ENCODE data around the gene C11orf91.

The C11orf91 gene

DNA sequence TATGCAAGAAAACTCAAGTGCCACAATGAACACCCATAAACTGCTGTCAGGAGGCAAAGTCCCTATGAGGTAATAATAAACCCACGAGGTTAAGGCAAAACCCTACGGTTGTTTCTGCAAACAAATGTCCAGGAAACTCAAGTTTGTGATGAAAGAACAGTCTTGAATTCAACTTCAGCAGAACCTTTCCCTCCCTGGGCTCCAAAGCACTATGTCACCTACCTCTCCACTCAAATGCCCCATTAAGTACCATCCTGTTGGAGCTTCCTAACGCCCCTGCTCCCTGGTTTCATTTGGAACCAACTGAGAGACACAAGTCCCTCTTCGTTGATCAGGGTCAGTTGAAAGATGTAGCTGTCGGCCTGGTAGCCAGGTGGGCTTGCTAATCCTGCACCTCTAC is 2.6 kb upstream of the C11orf91 start:
- TF ChIP-seq, protein P1, sequence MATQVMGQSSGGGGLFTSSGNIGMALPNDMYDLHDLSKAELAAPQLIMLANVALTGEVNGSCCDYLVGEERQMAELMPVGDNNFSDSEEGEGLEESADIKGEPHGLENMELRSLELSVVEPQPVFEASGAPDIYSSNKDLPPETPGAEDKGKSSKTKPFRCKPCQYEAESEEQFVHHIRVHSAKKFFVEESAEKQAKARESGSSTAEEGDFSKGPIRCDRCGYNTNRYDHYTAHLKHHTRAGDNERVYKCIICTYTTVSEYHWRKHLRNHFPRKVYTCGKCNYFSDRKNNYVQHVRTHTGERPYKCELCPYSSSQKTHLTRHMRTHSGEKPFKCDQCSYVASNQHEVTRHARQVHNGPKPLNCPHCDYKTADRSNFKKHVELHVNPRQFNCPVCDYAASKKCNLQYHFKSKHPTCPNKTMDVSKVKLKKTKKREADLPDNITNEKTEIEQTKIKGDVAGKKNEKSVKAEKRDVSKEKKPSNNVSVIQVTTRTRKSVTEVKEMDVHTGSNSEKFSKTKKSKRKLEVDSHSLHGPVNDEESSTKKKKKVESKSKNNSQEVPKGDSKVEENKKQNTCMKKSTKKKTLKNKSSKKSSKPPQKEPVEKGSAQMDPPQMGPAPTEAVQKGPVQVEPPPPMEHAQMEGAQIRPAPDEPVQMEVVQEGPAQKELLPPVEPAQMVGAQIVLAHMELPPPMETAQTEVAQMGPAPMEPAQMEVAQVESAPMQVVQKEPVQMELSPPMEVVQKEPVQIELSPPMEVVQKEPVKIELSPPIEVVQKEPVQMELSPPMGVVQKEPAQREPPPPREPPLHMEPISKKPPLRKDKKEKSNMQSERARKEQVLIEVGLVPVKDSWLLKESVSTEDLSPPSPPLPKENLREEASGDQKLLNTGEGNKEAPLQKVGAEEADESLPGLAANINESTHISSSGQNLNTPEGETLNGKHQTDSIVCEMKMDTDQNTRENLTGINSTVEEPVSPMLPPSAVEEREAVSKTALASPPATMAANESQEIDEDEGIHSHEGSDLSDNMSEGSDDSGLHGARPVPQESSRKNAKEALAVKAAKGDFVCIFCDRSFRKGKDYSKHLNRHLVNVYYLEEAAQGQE (IDR thresholded peaks at IDR 0.05; ENCODE audit: low read depth): no peak
- TF ChIP-seq TEAD4 (IDR thresholded peaks at IDR 0.05): no peak
- TF ChIP-seq, protein P2, sequence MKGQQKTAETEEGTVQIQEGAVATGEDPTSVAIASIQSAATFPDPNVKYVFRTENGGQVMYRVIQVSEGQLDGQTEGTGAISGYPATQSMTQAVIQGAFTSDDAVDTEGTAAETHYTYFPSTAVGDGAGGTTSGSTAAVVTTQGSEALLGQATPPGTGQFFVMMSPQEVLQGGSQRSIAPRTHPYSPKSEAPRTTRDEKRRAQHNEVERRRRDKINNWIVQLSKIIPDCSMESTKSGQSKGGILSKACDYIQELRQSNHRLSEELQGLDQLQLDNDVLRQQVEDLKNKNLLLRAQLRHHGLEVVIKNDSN (IDR thresholded peaks at IDR 0.05): no peak
- TF ChIP-seq CREB1 (IDR thresholded peaks at IDR 0.05; ENCODE audit: low read depth): no peak
- no peak for TF ChIP-seq NFIC (IDR thresholded peaks at IDR 0.05)

DNA sequence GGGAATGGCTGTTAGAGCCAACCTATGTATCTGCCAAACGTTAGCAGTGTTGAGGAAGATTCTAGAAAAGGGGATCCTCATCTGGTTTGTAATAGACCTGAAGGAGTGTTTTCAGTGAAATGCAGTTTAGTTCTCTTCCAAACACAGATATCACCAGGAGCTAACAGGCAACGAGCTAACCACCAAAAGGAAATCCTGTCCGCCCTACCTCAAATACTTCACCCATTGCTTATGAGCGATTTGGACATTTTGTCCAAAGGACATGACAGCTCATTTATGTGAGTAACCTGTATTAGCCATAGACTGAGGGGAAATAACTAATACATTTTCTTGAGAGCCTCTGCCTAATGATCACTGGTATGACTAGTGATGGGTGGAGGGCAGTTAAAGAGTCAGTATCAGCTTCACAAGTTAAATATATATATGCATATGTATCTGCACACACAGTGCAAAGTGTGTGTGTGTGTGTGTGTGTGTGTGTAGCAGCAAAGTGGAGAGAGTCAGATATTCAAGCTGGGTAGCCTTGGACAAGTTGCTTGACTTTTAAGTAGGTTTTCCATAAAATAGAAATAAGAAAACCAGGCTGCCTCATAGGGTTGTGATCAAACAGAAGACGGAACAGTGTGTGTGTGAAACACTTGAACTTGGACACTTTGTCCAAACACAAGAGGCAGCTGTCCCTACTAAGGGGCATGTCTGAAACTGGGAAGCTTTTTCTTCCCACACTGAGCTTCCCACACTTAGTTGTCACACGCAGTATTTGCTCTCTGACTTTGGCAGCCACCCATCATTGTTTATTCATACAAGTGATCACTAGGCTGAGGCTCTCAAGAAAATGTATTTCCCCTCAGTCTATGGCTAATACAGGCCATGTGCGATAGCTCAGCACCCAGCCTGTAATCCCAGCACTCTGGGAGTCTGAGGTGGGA is 940 bp upstream of the C11orf91 start:
- no peak for TF ChIP-seq FOXM1 (IDR thresholded peaks at IDR 0.05; ENCODE audit: borderline replicate concordance, low read depth)
- TF ChIP-seq, protein P2 (IDR thresholded peaks at IDR 0.05): no peak
- no peak for TF ChIP-seq ZBTB7A (IDR thresholded peaks at IDR 0.05; ENCODE audit: low read depth)
- TF ChIP-seq TAF1 (IDR thresholded peaks at IDR 0.05; ENCODE audit: low read depth): no peak
- no peak for TF ChIP-seq TEAD4 (IDR thresholded peaks at IDR 0.05)
- TF ChIP-seq, protein P1 (IDR thresholded peaks at IDR 0.05; ENCODE audit: low read depth): no peak
- TF ChIP-seq EP300 (IDR thresholded peaks at IDR 0.05; ENCODE audit: borderline replicate concordance): no peak

DNA sequence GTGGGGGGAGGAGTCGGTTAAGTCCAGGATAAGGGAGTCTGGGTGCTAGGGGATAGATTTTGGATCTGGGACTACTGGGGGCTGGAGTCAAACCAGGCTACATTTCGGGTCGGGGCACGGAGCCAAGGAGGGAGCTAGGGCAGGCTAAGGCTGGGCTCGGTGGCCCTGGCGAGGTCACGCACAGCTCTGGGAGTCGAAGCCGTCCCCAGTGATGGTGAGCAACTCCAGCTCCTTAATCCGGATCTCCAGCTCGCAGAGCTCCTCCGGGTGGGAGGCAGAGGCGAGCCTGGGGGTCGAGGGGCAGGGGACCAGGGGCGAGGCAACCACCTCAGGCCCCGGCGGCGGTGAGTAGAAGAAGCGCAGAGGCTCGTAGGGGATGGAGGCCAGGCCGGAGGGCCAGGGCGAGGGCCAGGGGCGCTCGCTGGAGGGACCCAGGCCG is 544 bp downstream of the C11orf91 start:
- no peak for TF ChIP-seq EGR1 (IDR thresholded peaks at IDR 0.05)
- TF ChIP-seq TEAD4 (IDR thresholded peaks at IDR 0.05): no peak
- no peak for TF ChIP-seq FOXM1 (IDR thresholded peaks at IDR 0.05; ENCODE audit: borderline replicate concordance, low read depth)
- TF ChIP-seq, protein P1 (IDR thresholded peaks at IDR 0.05; ENCODE audit: low read depth): no peak
- TF ChIP-seq, protein P2 (IDR thresholded peaks at IDR 0.05): no peak
- no peak for TF ChIP-seq CEBPB (IDR thresholded peaks at IDR 0.05)
- TF ChIP-seq YY1 (IDR thresholded peaks at IDR 0.05; ENCODE audit: low read depth): no peak
- TF ChIP-seq ZBTB7A (IDR thresholded peaks at IDR 0.05; ENCODE audit: low read depth): no peak
- no peak for TF ChIP-seq TAF1 (IDR thresholded peaks at IDR 0.05; ENCODE audit: low read depth)
- no peak for TF ChIP-seq RAD21 (IDR thresholded peaks at IDR 0.05; ENCODE audit: low read depth)
- no peak for TF ChIP-seq NFIC (IDR thresholded peaks at IDR 0.05)
- no peak for TF ChIP-seq EP300 (IDR thresholded peaks at IDR 0.05; ENCODE audit: borderline replicate concordance)
- no peak for TF ChIP-seq TCF12 (IDR thresholded peaks at IDR 0.05; ENCODE audit: low read depth)
- TF ChIP-seq, protein P3, sequence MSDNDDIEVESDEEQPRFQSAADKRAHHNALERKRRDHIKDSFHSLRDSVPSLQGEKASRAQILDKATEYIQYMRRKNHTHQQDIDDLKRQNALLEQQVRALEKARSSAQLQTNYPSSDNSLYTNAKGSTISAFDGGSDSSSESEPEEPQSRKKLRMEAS (IDR thresholded peaks at IDR 0.05): no peak

DNA sequence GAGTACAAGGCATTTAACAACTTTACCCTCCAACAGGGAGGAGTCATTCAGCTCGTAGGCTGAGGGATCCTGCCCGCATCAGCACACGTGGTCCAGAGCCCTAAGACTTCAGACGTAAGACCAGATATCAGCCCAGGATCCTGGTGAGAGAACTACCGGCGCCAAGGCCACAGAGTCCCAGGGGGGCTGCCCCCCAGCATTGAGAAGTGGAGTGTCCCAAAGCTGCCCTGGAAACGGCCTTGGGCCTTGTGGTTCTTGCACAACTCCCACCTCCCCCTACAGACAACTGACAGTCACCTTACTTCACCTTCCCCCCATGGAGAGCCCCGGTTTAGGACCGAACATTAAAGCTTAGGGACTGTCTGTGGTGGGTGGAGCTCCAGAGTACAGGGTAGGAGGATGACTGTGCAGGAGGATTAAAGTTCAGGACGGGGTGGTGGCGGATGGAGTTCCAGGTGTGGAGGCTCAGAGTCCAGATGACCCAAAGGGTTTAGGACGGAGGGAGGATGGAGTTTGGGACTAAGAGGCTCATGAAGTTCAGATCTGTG is 1.0 kb downstream of the C11orf91 start:
- TF ChIP-seq NFIC (IDR thresholded peaks at IDR 0.05) (no peak), ZBTB7A (IDR thresholded peaks at IDR 0.05; ENCODE audit: low read depth) (no peak), CREB1 (IDR thresholded peaks at IDR 0.05; ENCODE audit: low read depth) (no peak), YY1 (IDR thresholded peaks at IDR 0.05; ENCODE audit: low read depth) (no peak), TCF12 (IDR thresholded peaks at IDR 0.05; ENCODE audit: low read depth) (no peak), FOXM1 (IDR thresholded peaks at IDR 0.05; ENCODE audit: borderline replicate concordance, low read depth) (no peak), CEBPB (IDR thresholded peaks at IDR 0.05) (no peak), TEAD4 (IDR thresholded peaks at IDR 0.05) (no peak), TAF1 (IDR thresholded peaks at IDR 0.05; ENCODE audit: low read depth) (no peak), EGR1 (IDR thresholded peaks at IDR 0.05) (no peak), RAD21 (IDR thresholded peaks at IDR 0.05; ENCODE audit: low read depth) (no peak), EP300 (IDR thresholded peaks at IDR 0.05; ENCODE audit: borderline replicate concordance) (no peak)
- TF ChIP-seq, protein P2 (IDR thresholded peaks at IDR 0.05): no peak
- TF ChIP-seq, protein P3 (IDR thresholded peaks at IDR 0.05): no peak
- TF ChIP-seq, protein P1 (IDR thresholded peaks at IDR 0.05; ENCODE audit: low read depth): no peak

Data from Ishikawa (cell line).